Measurements from ENCODE around the gene DSTN.
A peak's percentile ranks its signal among the peaks of the same experiment; 100 is the strongest.

Gene DSTN

GRCh38 chr20:17569616-17570346 lies at the start of gene DSTN:
Gene DSTN, plus strand, starts transcription at chr20:17570075. Its CDS starts 134 bp downstream, at chr20:17570209.
- peak; percentile 87 for DNase-seq

GRCh38 chr20:17520583-17520982 lies 49.3 kb upstream of the DSTN start:
- DNase-seq = no peak

GRCh38 chr20:17522528-17522927 lies 47.3 kb upstream of the DSTN start:
- no peak for DNase-seq

- no peak for DNase-seq
Measured at GRCh38 chr20:17523326-17523725, 46.5 kb upstream of the DSTN start.

GRCh38 chr20:17524560-17524959 lies 45.3 kb upstream of the DSTN start:
- DNase-seq = no peak

- no peak for DNase-seq
Measured at GRCh38 chr20:17525132-17525531, 44.7 kb upstream of the DSTN start.

- peak; percentile 56 for DNase-seq
Measured at GRCh38 chr20:17525650-17526049, 44.2 kb upstream of the DSTN start.

- no peak for DNase-seq
Measured at GRCh38 chr20:17529586-17529985, 40.3 kb upstream of the DSTN start.

- DNase-seq = no peak
Measured at GRCh38 chr20:17530153-17530552, 39.7 kb upstream of the DSTN start.

GRCh38 chr20:17530716-17531664 lies 38.9 kb upstream of the DSTN start, which contains the start of gene BFSP1:
Gene BFSP1, minus strand, starts transcription at chr20:17531379. Its CDS starts 50 bp downstream, at chr20:17531329.
- peak; percentile 57 for DNase-seq

- no peak for DNase-seq
Measured at GRCh38 chr20:17531665-17532025, 38.2 kb upstream of the DSTN start.

- no peak for DNase-seq
Measured at GRCh38 chr20:17533396-17533795, 36.5 kb upstream of the DSTN start.

- DNase-seq = no peak
Measured at GRCh38 chr20:17534077-17534476, 35.8 kb upstream of the DSTN start.

- peak; percentile 57 for DNase-seq
Measured at GRCh38 chr20:17536944-17537444, 32.9 kb upstream of the DSTN start.

- no peak for DNase-seq
Measured at GRCh38 chr20:17537959-17538358, 31.9 kb upstream of the DSTN start.

GRCh38 chr20:17538517-17539170 lies 31.2 kb upstream of the DSTN start:
- DNase-seq = no peak

- DNase-seq = no peak
Measured at GRCh38 chr20:17541596-17541995, 28.3 kb upstream of the DSTN start.

- no peak for DNase-seq
Measured at GRCh38 chr20:17541996-17542395, 27.9 kb upstream of the DSTN start.

- no peak for DNase-seq
Measured at GRCh38 chr20:17542481-17542880, 27.4 kb upstream of the DSTN start.

- no peak for DNase-seq
Measured at GRCh38 chr20:17542993-17543412, 26.9 kb upstream of the DSTN start.

- no peak for DNase-seq
Measured at GRCh38 chr20:17543531-17544131, 26.2 kb upstream of the DSTN start.

- no peak for DNase-seq
Measured at GRCh38 chr20:17545127-17545526, 24.7 kb upstream of the DSTN start.

GRCh38 chr20:17549131-17549530 lies 20.7 kb upstream of the DSTN start:
- DNase-seq = no peak
